ENCODE results near the gene DDX1. TPM values are rescaled to one million over a fixed set of nuclear protein-coding genes. Genes with fewer than 3 reads are reported as not detected.

DDX1 gene
- total RNA-seq, 1 experiment from 2014 or later: 163 TPM

GRCh38 chr2:15593327-15593705 is 1.6 kb downstream of the DDX1 start:
- no TSS peak for BruUV-seq (replicated peaks)
- Histone ChIP-seq H3K27me3 (replicated peaks; ENCODE audit: control insufficient read depth, insufficient read depth, low read length) (no peaks in the 10 kb centered on the region), H3K4me3 (ENCODE audit: low read depth, low read length) (no peak overlapping the region), H3K36me3 (ENCODE audit: control insufficient read depth, insufficient read depth, low read length) (peaks cover 3% of the 10 kb centered on the region; the same call in 1 of the 2 replicates), H3K4me1 (peaks cover 4% of the 10 kb centered on the region; the same call in 1 of the 2 replicates), H3K9me3 (no peaks in the 10 kb centered on the region)
- no peaks in the 10 kb centered on the region for H3K27me3 Mint-ChIP-seq (ENCODE audit: insufficient read depth, unreplicated experiment)
- peaks cover 7% of the 10 kb centered on the region for H3K4me1 Mint-ChIP-seq (ENCODE audit: low read depth, unreplicated experiment)
- peak overlapping the region; percentile 93 for H3K27ac Mint-ChIP-seq (ENCODE audit: unreplicated experiment)
- intact Hi-C loops (cut with micrococcal nuclease; ENCODE audit: unreplicated experiment): no loop called here
- ChIA-PET POLR2A (no interaction called here), CTCF (no interaction called here)
- TF ChIP-seq CTCF (IDR thresholded peaks at IDR 0.05; ENCODE audit: insufficient read depth in 1 of 2, low read depth in 1 of 2, low read length in 1 of 2, severe bottlenecking in 1 of 2, unreplicated experiment in 1 of 2): no peak
- H3K4me3 Mint-ChIP-seq (ENCODE audit: unreplicated experiment): peak overlapping the region; percentile 85
- no peak for DNase-seq
- H3K36me3 Mint-ChIP-seq (ENCODE audit: insufficient read depth, unreplicated experiment): peaks cover 44% of the 10 kb centered on the region
- no peaks in the 10 kb centered on the region for H3K9me3 Mint-ChIP-seq (ENCODE audit: unreplicated experiment)

GRCh38 chr2:15594291-15595256 is 2.9 kb downstream of the DDX1 start:
- Mint-ChIP-seq H3K27ac (ENCODE audit: unreplicated experiment) (no peak overlapping the region), H3K4me3 (ENCODE audit: unreplicated experiment) (no peak overlapping the region), H3K4me1 (ENCODE audit: low read depth, unreplicated experiment) (peaks cover 7% of the 10 kb centered on the region), H3K27me3 (ENCODE audit: insufficient read depth, unreplicated experiment) (no peaks in the 10 kb centered on the region), H3K36me3 (ENCODE audit: insufficient read depth, unreplicated experiment) (peaks cover 53% of the 10 kb centered on the region), H3K9me3 (ENCODE audit: unreplicated experiment) (no peaks in the 10 kb centered on the region)
- intact Hi-C loops (cut with micrococcal nuclease; ENCODE audit: unreplicated experiment): no loop called here
- no TSS peak for BruUV-seq (replicated peaks)
- no peaks in the 10 kb centered on the region for H3K27me3 ChIP-seq (replicated peaks; ENCODE audit: control insufficient read depth, insufficient read depth, low read length)
- peaks cover 3% of the 10 kb centered on the region; the same call in 1 of the 2 replicates for H3K36me3 ChIP-seq (ENCODE audit: control insufficient read depth, insufficient read depth, low read length)
- no peaks in the 10 kb centered on the region for H3K9me3 ChIP-seq
- no peak for TF ChIP-seq CTCF (IDR thresholded peaks at IDR 0.05; ENCODE audit: insufficient read depth in 1 of 2, low read depth in 1 of 2, low read length in 1 of 2, severe bottlenecking in 1 of 2, unreplicated experiment in 1 of 2)
- no peak overlapping the region for H3K4me3 ChIP-seq (ENCODE audit: low read depth, low read length)
- no peak for DNase-seq
- CTCF ChIA-PET: no interaction called here
- H3K4me1 ChIP-seq: peaks cover 4% of the 10 kb centered on the region; the same call in 1 of the 2 replicates
- POLR2A ChIA-PET: no interaction called here

GRCh38 chr2:15595342-15595905 is 3.8 kb downstream of the DDX1 start:
- Histone ChIP-seq H3K4me1 (peaks cover 4% of the 10 kb centered on the region; the same call in 1 of the 2 replicates), H3K36me3 (ENCODE audit: control insufficient read depth, insufficient read depth, low read length) (peaks cover 3% of the 10 kb centered on the region; the same call in 1 of the 2 replicates), H3K27me3 (replicated peaks; ENCODE audit: control insufficient read depth, insufficient read depth, low read length) (no peaks in the 10 kb centered on the region), H3K4me3 (ENCODE audit: low read depth, low read length) (no peak overlapping the region), H3K9me3 (no peaks in the 10 kb centered on the region)
- POLR2A ChIA-PET: no interaction called here
- peaks cover 7% of the 10 kb centered on the region for H3K4me1 Mint-ChIP-seq (ENCODE audit: low read depth, unreplicated experiment)
- H3K36me3 Mint-ChIP-seq (ENCODE audit: insufficient read depth, unreplicated experiment): peaks cover 58% of the 10 kb centered on the region
- intact Hi-C loops (cut with micrococcal nuclease; ENCODE audit: unreplicated experiment): no loop called here
- BruUV-seq (replicated peaks): no TSS peak
- TF ChIP-seq CTCF (IDR thresholded peaks at IDR 0.05; ENCODE audit: insufficient read depth in 1 of 2, low read depth in 1 of 2, low read length in 1 of 2, severe bottlenecking in 1 of 2, unreplicated experiment in 1 of 2): no peak
- no peak for DNase-seq
- H3K4me3 Mint-ChIP-seq (ENCODE audit: unreplicated experiment): no peak overlapping the region
- H3K27ac Mint-ChIP-seq (ENCODE audit: unreplicated experiment): no peak overlapping the region
- no peaks in the 10 kb centered on the region for H3K9me3 Mint-ChIP-seq (ENCODE audit: unreplicated experiment)
- no peaks in the 10 kb centered on the region for H3K27me3 Mint-ChIP-seq (ENCODE audit: insufficient read depth, unreplicated experiment)
- CTCF ChIA-PET: interaction anchor here (1.1 kb wide), 1 partner anchor 18 kb away, joined by 3 read pairs; no protein-coding TSS in a partner anchor

Measured in Caco-2 (cell line).